Measurements from ENCODE around the gene LIN9.
"Not testable (repeated sequence)": the region's sequence is repeated elsewhere in the genome, so short reads cannot be mapped to it uniquely, and the experiment has no call there.

The LIN9 gene

GRCh38 chr1:226314055-226314454, 5.1 kb upstream of the LIN9 start:
- no peak for DNase-seq

GRCh38 chr1:226312065-226312464, 3.1 kb upstream of the LIN9 start:
- no peak for DNase-seq

- DNase-seq, result no peak
Observed at GRCh38 chr1:226311376-226311775, 2.4 kb upstream of the LIN9 start.

- DNase-seq, result no peak
Observed at GRCh38 chr1:226310637-226311195, 1.8 kb upstream of the LIN9 start.

- no peak for DNase-seq
Observed at GRCh38 chr1:226310245-226310540, 1.2 kb upstream of the LIN9 start.

GRCh38 chr1:226309398-226310244, 657 bp upstream of the LIN9 start:
- DNase-seq, result no peak

- DNase-seq, result no peak
Observed at GRCh38 chr1:226308166-226308722, 720 bp downstream of the LIN9 start.

- DNase-seq, result no peak
Observed at GRCh38 chr1:226306425-226306824, 2.5 kb downstream of the LIN9 start.

GRCh38 chr1:226305184-226305583, 3.8 kb downstream of the LIN9 start:
- DNase-seq, result no peak

- no peak for DNase-seq
Observed at GRCh38 chr1:226304291-226304955, 4.5 kb downstream of the LIN9 start.

- DNase-seq, result no peak
Observed at GRCh38 chr1:226302731-226303130, 6.2 kb downstream of the LIN9 start.

GRCh38 chr1:226296911-226297310, 12.1 kb downstream of the LIN9 start:
- DNase-seq, result no peak

GRCh38 chr1:226293553-226293920, 15.4 kb downstream of the LIN9 start:
- DNase-seq, result no peak

- no peak for DNase-seq
Observed at GRCh38 chr1:226292874-226293552, 16.0 kb downstream of the LIN9 start.

GRCh38 chr1:226287587-226287986, 21.4 kb downstream of the LIN9 start:
- no peak for DNase-seq

- no peak for DNase-seq
Observed at GRCh38 chr1:226281058-226281457, 27.9 kb downstream of the LIN9 start.

- DNase-seq, result no peak
Observed at GRCh38 chr1:226279498-226279897, 29.5 kb downstream of the LIN9 start.

GRCh38 chr1:226277897-226278296, 31.1 kb downstream of the LIN9 start:
- DNase-seq, result no peak

GRCh38 chr1:226276987-226277386, 32.0 kb downstream of the LIN9 start:
- no peak for DNase-seq

- DNase-seq, result no peak
Observed at GRCh38 chr1:226276077-226276682, 32.8 kb downstream of the LIN9 start.

- no peak for DNase-seq
Observed at GRCh38 chr1:226274138-226274537, 34.8 kb downstream of the LIN9 start.

- not testable (repeated sequence) for DNase-seq
Observed at GRCh38 chr1:226272233-226272902, 36.6 kb downstream of the LIN9 start.

Data from GDM1 (cell line).